DMS53 treated with DMSO at 0.1 percent for 48 hours (cell line): ENCODE data around the gene GPAM.
"Not testable (repeated sequence)": the region's sequence is repeated elsewhere in the genome, so short reads cannot be mapped to it uniquely, and the experiment has no call there.

Source experiments
- DNase-seq: peaks from one replicate; lab custom pipeline; 2025; ENCODE audit not compliant: unreplicated experiment; lab: John Stamatoyannopoulos, UW

Gene GPAM

GRCh38 chr10:112137154-112137987, 46.2 kb downstream of the GPAM start:
- peak; percentile 19 for DNase-seq

DNA sequence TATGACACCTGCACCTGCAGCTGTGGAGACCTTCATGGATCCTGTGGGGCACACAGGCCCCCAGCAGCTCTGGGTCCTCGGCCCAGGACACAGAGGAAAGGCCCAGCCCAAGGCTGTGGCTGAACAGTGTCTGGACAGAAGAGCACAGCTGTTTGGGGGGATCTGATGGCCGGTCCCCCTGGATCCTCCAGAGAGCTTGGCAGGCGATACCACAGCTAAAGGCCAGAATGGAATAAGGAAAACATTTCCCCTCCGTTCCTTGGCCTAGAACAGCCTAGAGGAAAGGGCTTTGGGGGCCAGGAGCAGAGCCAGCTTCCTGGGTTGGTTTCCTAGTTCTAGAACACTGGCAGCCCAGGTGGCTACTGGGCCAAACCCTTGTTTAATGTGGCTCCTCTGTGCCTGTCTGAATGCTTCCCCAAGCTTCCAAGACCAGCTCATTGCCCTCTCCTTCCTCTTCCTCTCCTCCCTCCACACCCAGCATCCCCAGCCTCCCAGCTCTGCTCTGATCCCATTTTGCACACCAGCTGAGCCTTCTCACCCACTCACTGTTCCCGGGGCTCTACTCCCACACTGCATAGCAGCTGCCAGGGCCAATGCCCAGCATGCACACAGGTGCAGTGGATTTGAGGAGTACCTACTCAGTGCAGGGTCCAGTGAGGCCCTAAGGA, 46.9 kb downstream of the GPAM start:
- DNase-seq = no peak

DNA sequence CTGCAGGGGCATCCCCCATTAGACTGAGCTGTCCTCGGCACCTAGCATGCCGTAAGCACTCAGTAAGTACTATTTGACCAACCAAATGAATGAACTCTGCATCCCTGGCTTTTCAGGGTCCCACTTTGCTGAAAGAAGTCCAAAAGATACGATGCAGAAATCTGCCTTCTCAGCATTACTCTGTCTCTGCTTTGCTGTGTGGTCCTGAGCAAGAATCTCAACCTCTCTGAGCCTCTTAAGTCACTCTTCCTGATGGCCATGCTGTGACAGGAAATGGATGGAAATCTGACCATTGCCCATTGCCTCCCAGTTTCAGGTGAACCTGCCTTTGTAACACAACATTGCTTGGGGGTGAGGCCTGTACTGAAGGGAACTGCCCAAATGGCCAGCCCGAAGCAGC, 48.0 kb downstream of the GPAM start:
- no peak for DNase-seq

DNA sequence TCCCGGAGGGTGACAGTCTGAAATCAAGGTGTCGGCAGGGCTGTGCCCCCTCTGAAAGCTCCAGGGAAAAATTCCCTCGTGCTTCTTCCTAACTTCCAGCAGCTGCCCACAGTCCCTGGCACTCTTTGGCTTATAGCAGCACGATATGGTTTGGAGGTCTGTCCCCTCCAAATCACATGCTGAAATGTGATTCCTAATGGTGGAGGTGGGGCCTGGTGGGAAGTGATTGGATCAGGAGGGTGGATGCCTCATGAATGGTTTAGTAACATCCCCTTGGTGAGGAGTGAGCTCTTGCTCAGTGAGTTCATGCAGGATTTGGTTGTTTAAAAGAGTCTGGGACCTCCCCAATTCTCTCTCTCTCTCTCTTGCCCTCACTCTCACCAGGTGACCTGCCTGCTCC, 51.1 kb downstream of the GPAM start:
- no peak for DNase-seq

DNA sequence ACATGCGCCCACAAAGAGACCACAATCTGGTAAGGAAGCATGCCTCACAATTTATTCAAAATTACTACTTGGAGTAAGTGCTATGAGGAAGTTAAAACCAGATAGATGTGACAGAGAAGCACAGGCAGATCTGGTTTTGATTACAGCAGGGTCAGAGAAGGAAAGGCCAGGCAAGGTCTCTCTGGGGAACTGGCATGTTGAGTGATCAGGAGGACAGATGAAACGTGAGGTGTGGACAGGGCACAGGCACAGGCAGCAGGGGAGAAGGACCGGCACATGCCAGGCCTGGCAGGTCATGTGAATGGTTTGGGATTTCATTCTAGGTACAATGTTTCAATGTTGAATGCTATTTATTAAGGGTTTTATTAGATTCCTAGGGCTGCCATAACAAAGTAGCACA, 51.6 kb downstream of the GPAM start:
- no peak for DNase-seq

DNA sequence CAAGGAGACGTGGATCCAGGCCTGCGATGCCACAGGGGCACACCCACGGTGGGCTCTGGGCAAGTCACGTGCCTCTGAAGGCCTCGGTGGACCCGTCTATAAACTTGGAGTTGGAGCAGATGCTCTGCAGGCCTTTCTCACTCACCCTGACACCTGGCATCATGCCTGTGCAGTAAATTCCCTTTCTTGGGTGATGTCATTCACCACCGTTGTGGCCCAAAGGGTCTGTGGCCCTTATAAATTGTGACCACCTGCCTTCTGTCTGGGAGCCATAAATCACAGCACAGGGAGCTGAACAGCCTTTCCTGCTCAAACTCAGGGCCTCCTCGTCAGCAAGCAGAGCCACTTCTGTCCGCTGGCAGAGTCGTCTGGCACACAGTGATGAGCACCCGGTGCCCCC, 52.2 kb downstream of the GPAM start:
- no peak for DNase-seq

DNA sequence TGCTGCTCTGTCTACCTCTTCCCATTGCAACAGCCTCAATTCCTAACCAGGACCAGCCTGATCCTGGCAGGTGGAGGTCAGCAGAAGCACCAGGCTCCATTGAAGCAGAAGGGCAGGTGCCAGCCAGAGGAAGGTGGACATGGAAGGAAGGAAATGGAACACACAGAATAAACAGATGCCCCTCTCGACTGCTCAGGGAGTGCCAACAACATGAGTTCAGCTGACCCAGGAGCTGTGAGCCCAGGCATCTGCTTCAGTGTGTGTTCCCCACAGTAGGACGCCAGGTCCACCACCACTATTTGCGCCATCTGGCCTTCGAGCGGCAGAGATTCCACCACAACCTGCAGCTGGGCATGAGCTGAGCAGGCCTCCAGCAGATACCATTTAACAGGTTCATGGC, 56.7 kb downstream of the GPAM start:
- no peak for DNase-seq

- no peak for DNase-seq
These were observed 57.4 kb downstream of the GPAM start for GRCh38 chr10:112126172-112126571.

- no peak for DNase-seq
These were observed 58.7 kb downstream of the GPAM start for GRCh38 chr10:112124866-112125265.

- DNase-seq = no peak
These were observed 60.7 kb downstream of the GPAM start for GRCh38 chr10:112122827-112123226.

- DNase-seq = no peak
These were observed 63.1 kb downstream of the GPAM start for GRCh38 chr10:112120491-112120890.

GRCh38 chr10:112115781-112116385, 67.7 kb downstream of the GPAM start:
- DNase-seq = peak; percentile 27

- not testable (repeated sequence) for DNase-seq
These were observed 73.8 kb downstream of the GPAM start for GRCh38 chr10:112109779-112110178.
